Superior temporal gyrus (tissue), 1 donor: ENCODE measurements around the gene THADA.

Experiments
- DNase-seq: peaks from one replicate; pipeline ENCODE4 v3.0.0-alpha.2; 2016; ENCODE audit errors: extremely low spot score

Gene THADA

DNA sequence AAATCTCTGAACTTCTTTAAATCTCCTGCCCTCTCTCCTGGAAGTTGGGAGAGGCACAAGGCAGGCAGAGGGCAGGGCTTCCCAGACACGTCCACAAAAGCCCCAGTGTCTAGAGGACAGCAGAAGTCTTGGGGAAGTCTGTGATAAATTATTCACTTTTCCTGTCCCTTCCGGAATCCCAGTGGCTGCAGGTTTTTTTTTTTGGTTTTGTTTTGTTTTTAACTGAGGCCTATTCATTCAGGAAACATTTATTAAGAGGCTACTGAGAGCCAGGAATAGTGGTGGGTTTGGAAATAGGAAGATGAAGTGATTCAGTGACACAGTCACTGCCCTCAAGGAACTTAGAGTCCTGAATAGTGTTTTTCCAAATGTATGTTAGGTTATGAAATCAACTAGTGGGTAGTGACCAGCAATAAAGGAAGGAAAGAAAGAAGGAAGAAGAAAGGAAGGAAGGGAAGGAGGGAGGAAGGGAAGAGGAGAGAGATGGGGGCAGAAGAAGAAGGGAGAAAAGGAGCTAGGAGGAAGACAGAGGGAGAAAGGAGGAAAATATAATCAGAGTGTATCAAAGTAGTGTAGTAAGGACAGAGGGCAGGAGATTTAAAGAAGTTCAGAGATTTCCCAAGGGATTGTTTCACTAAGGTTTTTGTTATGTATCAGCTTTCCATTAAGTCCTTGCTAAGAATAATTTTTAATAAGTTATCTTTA, 270.6 kb downstream of the THADA start:
- no peak for DNase-seq

GRCh38 chr2:43324259-43325106, 271.4 kb downstream of the THADA start:
- DNase-seq = no peak

DNA sequence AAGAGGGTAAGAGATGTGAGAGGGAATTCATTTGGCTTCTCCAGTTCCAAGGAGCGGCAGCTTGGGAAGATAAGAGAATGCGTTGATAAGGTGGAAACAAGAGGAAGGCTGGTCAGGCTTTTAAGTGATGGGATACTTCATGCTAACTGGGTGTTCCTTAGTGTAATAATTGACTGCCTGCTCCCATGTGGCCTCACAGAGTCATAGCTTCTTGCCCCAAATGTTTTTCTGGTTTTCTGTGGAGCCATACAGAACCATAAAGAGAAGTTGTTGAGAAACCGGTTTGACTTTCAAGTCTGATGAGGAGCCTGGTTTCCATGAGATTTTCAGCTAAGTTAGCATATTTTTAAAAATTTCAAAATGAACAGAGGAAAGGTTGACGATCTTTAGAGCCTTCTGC, 272.0 kb downstream of the THADA start:
- DNase-seq = no peak

DNA sequence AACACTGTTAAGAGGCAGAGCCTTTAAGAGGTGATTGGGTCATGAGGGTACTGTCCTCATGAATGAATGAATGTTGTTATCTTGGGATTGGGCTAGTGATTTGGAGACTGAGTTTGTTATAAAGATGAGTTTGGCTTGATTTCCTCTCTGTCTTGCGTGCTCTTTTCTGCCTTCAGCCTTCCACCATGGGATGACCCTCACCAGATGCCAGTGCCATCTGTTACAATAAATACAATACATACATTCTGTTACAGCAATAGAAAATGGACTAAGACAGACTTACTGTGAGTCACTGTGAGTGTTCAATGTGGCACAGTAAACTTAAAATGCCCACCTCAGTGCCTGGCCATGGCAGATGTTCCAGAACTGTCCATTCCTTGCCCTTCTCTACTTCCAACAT, 274.4 kb downstream of the THADA start:
- no peak for DNase-seq

DNA sequence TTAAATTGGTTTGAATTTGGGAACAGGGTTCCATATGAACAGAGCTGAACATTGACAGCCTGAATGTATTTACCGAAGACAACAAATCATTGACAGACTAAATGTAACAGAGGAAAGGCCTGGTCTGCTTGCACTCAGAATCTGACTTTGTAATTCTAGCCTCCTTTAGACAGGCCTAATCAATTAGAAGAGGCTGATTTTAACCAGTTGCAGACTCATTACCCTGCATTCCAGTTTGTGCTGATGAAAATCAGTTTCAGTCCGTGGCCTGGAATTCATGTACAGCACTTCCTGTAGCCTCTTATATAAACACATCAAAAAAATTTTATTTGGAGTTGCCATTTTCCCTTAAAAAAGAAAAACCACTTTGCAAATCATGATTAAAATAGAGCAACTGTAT, 276.3 kb downstream of the THADA start:
- DNase-seq = no peak

DNA sequence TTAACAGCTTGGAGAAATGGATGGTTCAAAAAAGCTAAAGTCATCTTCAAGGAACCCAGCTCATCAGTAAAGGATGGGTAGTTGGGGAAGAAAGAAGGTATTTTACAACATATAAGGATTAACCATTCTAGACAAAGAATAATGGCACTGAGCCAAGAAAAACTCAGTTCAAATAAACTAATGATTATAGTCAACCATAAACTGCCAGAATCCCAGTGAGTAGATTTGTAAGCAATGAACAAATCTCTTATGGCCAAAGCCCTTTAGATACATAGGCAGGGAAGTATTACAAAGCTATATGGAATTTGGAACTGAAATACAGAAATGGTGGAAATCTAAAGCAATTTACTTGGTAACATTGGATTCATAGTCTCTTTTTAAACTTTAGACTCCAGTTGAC, 277.0 kb downstream of the THADA start:
- DNase-seq = no peak

DNA sequence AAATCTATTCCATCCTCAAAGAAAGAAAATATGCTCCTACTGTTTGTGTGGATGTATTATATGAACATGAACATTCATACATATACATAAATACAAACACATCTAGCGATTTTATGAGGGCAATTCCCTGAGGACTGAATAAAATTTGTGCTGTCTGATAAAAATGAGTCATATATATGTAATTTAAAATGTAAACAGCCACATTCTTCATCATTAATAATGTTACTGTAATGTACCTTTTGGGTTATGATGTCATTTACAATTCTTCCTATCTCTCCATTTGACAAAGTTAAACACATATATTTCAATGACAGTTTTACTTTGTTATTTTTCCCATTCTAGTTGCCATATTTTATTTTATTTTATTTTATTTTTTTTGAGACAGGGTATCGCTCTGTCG, 278.2 kb downstream of the THADA start:
- no peak for DNase-seq

- DNase-seq = no peak
Measured at GRCh38 chr2:43317194-43317593, 278.6 kb downstream of the THADA start.

- no peak for DNase-seq
Measured at GRCh38 chr2:43315482-43315881, 280.4 kb downstream of the THADA start.

DNA sequence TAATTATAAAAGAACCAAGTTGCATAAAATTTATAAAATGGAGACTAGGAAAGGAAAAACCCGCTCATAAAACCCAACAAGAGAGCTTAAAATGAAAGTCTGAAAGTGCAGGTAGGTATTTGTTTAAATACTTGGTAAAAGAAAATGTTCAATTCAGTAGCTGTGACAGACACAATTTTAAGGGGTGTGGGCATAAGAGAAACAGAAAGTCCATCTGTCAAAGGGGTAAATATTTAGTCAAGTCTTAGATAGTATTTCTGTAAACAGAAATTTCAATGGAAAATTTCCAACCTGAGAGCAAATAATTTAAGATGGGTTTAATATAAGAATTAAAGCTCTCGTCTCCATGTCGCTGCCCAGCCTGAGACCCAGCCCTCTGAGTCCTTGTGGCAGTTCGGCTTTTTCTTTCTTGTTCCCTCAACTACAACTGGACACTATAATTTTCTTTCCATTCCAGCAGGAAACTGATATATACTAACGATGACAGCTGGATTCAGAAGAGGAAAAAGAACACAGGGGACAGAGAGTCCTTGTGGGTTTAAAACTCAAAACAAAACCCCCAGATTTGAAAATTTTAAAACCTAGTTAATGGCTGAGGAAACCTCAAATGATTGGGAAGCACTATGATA, 281.4 kb downstream of the THADA start:
- no peak for DNase-seq

DNA sequence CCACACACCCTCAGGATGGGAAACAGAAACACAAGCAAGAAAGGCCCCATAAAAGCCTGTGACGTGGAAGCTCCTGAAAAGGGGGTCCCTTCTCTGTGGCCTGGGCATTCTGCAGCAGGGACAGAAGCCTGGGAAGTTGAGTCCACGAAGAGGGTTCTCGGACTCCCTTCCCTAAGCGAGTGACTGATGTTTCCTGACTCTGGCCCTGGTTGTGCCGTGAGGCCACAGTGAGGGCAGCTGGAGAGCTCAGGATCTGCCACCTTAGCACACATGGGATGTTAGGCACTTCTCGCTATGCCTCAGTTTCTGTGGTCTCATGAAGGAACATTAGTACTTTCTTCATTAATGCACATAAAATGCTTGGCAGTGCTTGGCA, 282.2 kb downstream of the THADA start:
- DNase-seq = no peak

GRCh38 chr2:43312755-43313641, 282.8 kb downstream of the THADA start:
- DNase-seq = no peak

- DNase-seq = no peak
Measured at GRCh38 chr2:43311276-43311675, 284.6 kb downstream of the THADA start.

- DNase-seq = no peak
Measured at GRCh38 chr2:43309935-43310334, 285.9 kb downstream of the THADA start.

- no peak for DNase-seq
Measured at GRCh38 chr2:43307973-43308372, 287.9 kb downstream of the THADA start.

DNA sequence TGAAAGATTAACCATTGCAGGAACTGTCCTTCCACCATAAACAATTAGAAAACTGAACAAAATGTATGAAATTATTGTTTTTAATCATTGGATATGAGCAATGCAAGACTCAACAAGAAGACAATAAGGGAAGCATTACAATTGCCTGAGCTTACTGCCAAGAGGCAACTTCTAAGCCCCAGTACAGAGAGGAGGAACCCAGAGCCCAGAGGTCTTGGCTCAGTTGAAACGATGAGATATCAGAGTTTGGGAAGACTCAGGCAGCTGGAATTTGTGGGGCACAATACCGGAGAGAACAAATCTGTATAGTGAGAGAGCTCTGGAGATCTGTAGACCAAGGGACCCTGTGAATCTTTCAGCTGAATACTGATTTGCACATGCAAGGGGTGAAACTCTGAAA, 288.8 kb downstream of the THADA start:
- DNase-seq = no peak

DNA sequence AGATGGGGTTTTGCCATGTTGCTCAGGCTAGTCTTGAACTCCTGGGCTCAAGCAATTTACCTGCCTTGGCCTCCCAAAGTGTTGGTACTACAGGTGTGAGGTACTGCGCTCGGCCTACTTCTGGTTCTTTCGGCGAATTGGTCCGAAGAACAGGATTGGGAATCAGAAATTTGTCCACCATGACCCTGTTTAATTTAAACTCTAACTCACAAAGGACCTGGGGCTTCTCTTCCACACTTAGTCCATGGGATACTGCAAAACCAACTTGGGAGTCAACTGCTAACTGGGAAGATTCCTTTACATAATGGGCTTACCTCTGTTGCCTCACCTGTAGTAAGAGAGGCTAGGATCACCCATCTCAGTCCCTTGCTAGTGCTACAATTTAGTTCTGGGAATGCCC, 289.6 kb downstream of the THADA start:
- no peak for DNase-seq

DNA sequence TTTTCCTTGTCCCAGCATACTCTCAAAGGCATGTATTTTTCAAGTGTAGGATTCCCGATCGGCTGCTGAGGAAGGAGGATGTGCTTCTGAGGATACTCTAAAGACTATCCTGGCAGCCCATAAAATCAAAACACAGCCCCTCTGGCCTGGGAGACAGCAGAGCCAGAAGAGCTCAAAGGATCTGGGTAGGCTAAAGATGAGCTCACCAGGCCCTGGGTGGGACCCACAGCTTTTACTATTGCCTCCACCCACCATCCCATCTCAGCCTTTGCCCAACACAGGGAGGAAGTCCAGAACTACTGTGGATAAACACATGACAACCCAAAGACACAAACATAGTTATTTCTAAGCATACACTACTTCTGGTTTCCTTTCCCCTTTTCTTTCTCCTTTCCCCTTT, 290.3 kb downstream of the THADA start:
- no peak for DNase-seq

GRCh38 chr2:43305012-43305411, 290.8 kb downstream of the THADA start:
- no peak for DNase-seq

GRCh38 chr2:43303889-43304288, 291.9 kb downstream of the THADA start:
- no peak for DNase-seq

DNA sequence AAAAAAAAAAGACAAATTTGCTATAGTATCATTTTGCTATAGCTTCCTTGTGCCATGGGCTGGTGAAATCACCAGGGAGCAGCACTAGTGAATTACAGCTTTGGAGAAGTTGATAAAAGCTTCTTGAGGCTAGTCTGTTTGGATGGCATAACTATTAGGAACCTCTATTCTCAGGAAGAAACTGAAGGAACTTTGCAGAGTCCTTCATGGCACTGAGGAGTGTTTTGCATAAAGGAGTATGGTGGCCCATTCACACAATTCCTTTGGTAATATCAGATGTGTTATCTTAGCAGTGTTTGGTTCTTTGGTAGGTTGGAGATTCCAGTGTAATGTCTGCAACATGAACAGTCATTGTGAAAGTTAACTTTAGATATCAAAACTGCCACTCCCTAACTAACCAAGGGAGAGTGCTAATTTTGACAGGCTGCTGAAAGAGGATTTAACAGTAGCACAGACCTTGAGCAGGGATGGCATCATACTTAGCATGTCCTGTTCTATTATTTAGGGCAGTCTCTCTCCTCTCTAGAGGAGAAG, 292.8 kb downstream of the THADA start:
- DNase-seq = no peak
